Measurements from ENCODE around the gene TEX38. TPM values are rescaled to one million over a fixed set of nuclear protein-coding genes. Genes with fewer than 3 reads are reported as not detected.

TEX38 gene
- not detected in 2 replicates for total RNA-seq

DNA sequence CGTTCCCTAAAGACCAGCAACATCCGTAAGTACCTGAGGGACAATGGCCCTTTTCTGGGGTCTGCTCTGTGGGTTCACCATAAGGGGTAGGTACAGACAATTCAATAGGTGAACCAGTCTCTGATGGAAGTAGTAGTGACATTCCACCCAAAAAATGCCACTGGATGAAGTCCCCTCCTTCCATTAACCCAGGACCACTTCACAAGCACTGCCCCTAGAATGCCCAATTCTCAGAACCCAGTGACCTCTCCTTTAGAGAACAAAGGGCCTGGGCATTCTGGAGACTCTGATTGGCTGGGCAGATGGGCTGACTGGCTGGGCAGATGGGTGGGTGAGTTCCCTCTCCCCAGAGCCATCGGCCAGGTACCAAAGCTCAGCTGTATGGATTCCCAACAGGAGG lies at the start of gene TEX38:
TSS of gene TEX38 (plus strand) at position 301 of the 400 bp plus-strand sequence. CDS start at position 382, 81 bp downstream.

DNA sequence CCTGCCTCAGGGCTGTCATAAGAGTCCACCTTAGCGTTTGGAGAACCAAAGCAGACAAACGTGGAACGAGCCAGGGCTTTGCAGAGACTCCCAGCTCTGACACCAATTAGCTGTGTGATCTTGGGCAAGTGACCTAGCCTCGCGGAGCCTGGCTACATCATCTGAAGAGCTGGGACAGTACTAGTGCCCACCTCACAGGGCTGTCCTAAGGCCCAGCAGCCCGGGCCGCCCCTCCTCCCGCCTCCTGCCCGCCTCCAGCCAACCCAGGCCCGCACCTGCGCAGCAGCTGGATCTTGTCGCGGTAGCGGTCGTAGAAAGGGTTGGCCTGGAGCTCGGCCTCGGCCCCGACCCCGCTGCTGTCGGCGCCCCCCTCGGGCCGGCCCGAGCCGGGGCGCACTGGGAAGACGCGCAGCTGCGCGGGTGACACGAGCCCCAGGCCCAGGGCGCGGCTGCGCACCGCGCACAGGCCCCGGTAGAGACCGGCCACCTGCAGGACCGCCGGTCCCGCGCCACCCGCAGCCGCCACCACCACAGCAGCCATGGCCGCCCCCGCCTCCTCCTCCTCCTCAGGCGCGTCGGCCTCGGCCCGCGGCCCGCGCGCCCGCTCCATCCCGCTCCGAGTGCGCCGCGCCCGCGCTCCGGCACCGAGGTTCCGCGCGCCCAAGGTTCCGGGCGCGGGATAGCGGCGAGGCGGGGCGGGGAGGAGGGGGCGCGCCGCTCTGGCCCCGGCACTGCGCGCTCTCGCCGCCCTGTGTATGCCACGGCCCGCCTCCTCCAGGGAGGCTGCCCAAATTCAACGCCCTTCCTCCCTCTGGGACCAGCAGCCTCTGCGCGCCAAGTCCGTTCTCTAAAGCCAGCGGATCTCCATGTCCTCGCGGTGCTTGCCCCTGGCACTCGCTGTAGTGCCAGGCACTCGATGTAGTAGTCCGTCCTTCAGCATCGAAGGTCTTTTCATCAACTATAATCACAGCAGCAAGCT lies 3.6 kb upstream of the TEX38 start, which contains the start of gene ATPAF1:
TSS of gene ATPAF1 (minus strand) at position 583 of the 979 bp plus-strand sequence. CDS start at position 541, 42 bp downstream.

DNA sequence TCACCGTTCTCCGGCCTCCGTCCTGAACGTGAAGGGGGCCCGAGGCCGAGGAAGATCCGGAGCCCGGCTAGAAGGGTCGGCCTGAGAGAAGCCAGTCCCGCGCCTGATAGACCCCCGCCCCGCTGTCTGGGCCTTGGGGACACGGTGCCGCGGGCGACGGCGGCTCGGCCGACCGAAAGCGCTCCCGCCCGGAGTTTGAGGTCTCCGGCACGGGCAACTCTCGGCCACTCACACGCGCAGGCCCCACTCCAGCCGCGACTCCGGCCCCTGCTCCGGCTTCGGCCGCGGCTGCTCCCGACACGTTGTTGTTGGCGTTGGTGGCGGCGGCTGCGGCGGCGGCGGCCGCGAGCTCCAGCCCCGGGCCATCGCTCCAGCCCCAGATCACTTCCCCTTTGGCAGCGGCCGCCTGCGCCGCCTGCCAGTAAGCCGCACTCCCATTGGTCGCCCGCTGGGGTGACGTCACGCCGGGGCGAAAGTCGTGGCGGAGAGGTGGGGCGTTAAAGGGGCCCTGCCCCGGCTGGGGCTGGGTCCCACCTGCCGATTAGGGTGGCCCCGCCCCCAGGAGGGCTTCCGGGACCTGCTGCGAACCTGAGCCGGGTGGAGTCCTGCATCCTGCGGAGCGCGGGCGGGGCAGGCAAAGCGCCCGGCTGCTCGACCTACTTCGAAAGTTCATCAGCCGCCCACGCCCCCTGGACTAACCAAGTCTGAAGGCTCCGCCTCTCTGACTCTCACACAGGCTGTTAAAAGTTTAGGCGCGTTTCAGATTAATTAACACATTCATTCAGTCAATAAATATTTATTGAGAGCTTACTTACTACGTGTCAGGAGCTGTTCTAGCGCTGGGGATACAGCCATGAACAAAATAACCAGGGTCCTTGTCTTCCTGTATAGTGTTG lies 47.3 kb downstream of the TEX38 start, which contains the start of gene EFCAB14:
TSS of gene EFCAB14 (minus strand) at position 388 of the 896 bp plus-strand sequence. CDS start 1,027 bp downstream, outside the sequence.

Other genes with a start within 250 kb of the TEX38 start
- gene DMBX1, start 182.0 kb upstream of the TEX38 start, total RNA-seq = not detected in 2 replicates
- not detected in 2 replicates for gene KNCN, start 120.2 kb upstream of the TEX38 start, total RNA-seq
- 19.2 and 21.4 TPM in 2 replicates for gene MKNK1, start 67.6 kb upstream of the TEX38 start, total RNA-seq
- gene MOB3C, start 55.0 kb upstream of the TEX38 start, total RNA-seq = 8.2 and 10.5 TPM in 2 replicates
- gene ATPAF1, start 3.5 kb upstream of the TEX38 start, total RNA-seq = 49.4 and 67.6 TPM in 2 replicates
- gene EFCAB14, start 47.3 kb downstream of the TEX38 start, total RNA-seq = 44.6 and 59.6 TPM in 2 replicates
- not detected in 2 replicates for gene CYP4B1, start 127.2 kb downstream of the TEX38 start, total RNA-seq

Data from placental pericyte (primary cell).